GM23248 (cell line): Measurements from ENCODE around the gene UBE2I.
"Not testable (repeated sequence)": the region's sequence is repeated elsewhere in the genome, so short reads cannot be mapped to it uniquely, and the experiment has no call there.

Experiments used
- EZH2 ChIP-seq: fragments of 200-600 bp; sonication (generic); IDR thresholded peaks from 2 replicates; pipeline ENCODE4 v1.6.1; 2018; ENCODE audit warnings: antibody characterized with exemption, mild to moderate bottlenecking; ENCODE audit not compliant: insufficient read depth, poor library complexity, severe bottlenecking
- EZH2phosphoT487 ChIP-seq: fragments of 200-600 bp; sonication (generic); IDR thresholded peaks from 2 replicates; pipeline ENCODE4 v1.6.1; 2018; ENCODE audit warnings: antibody characterized with exemption, moderate library complexity, mild to moderate bottlenecking, low read depth; ENCODE audit not compliant: insufficient read depth

DNA sequence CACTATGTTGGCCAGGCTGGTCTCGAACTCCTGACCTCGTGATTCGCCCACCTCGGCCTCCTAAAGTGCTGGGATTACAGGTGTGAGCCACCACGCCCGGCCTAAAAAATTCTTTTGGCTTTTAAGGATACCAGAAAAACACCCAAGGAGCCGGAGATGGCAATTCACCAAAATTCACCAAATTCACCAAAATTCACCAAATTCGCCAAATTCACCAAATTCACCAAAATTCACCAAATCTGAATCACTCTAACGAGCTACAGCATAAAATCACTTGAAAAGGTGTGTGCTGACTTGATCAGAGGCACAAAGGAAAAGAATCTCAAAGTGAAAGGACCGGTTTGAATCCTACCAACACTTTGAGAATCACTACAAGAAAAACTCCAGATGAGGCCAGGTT, 19.5 kb downstream of the UBE2I start:
- TF ChIP-seq EZH2, EZH2phosphoT487: not testable (repeated sequence)
